HT-29 (cell line): Measurements from ENCODE around the gene ERMN. TPM values are rescaled to one million over a fixed set of nuclear protein-coding genes. Genes with fewer than 3 reads are reported as not detected.
"Not testable (repeated sequence)": the region's sequence is repeated elsewhere in the genome, so short reads cannot be mapped to it uniquely, and the experiment has no call there.

Source experiments
- DNase-seq: peaks from one replicate; pipeline ENCODE4 v3.0.0-alpha.2; 2015; ENCODE audit warnings: low spot score
- total RNA-seq: library from RNA; depleted of rRNA; stranded (reverse); fragments of >200 nt; shearing (Covaris generic); gene quantifications from 2 replicates; pipeline ENCODE4 v1.2.3, GENCODE V29; 2014; rRNA removed

Gene ERMN
- total RNA-seq: not detected in 2 replicates

GRCh38 chr2:157325786-157326185 is at the start of gene ERMN:
TSS of gene ERMN (minus strand) at chr2:157325824. CDS start at chr2:157325642, 182 bp downstream.
- no peak for DNase-seq

- no peak for DNase-seq
Measured at GRCh38 chr2:157375384-157375783, 49.8 kb upstream of the ERMN start.

- not testable (repeated sequence) for DNase-seq
Measured at GRCh38 chr2:157368508-157368907, 42.9 kb upstream of the ERMN start.

- DNase-seq: no peak
Measured at GRCh38 chr2:157367704-157368103, 42.1 kb upstream of the ERMN start.

- DNase-seq: no peak
Measured at GRCh38 chr2:157364257-157364974, 38.8 kb upstream of the ERMN start.

GRCh38 chr2:157363612-157364101 is 38.0 kb upstream of the ERMN start:
- no peak for DNase-seq

- no peak for DNase-seq
Measured at GRCh38 chr2:157362627-157363026, 37.0 kb upstream of the ERMN start.

GRCh38 chr2:157361526-157361925 is 35.9 kb upstream of the ERMN start:
- DNase-seq: no peak

- no peak for DNase-seq
Measured at GRCh38 chr2:157359628-157360027, 34.0 kb upstream of the ERMN start.

GRCh38 chr2:157355618-157356017 is 30.0 kb upstream of the ERMN start:
- no peak for DNase-seq

GRCh38 chr2:157349949-157350515 is 24.4 kb upstream of the ERMN start:
- DNase-seq: no peak

- DNase-seq: no peak
Measured at GRCh38 chr2:157348291-157348921, 22.8 kb upstream of the ERMN start.

GRCh38 chr2:157345647-157346389 is 20.2 kb upstream of the ERMN start:
- no peak for DNase-seq

- not testable (repeated sequence) for DNase-seq
Measured at GRCh38 chr2:157341381-157341780, 15.8 kb upstream of the ERMN start.

GRCh38 chr2:157339965-157340655 is 14.5 kb upstream of the ERMN start:
- no peak for DNase-seq

GRCh38 chr2:157337978-157338377 is 12.4 kb upstream of the ERMN start:
- no peak for DNase-seq

- DNase-seq: peak; percentile 66
Measured at GRCh38 chr2:157336137-157337010, 10.8 kb upstream of the ERMN start.

GRCh38 chr2:157334797-157335196 is 9.2 kb upstream of the ERMN start:
- DNase-seq: no peak

GRCh38 chr2:157334335-157334734 is 8.7 kb upstream of the ERMN start:
- DNase-seq: no peak

- DNase-seq: no peak
Measured at GRCh38 chr2:157333304-157334047, 7.9 kb upstream of the ERMN start.
